Caki2 (cell line): ENCODE measurements around the gene OSBP2. TPM values are rescaled to one million over a fixed set of nuclear protein-coding genes. Genes with fewer than 3 reads are reported as not detected.

Source experiments
- DNase-seq: peaks from one replicate; pipeline ENCODE4 v3.0.0-alpha.2; 2015; ENCODE audit warnings: low read depth
- in situ Hi-C: cut with HindIII; loops from 2 replicates; pipeline ENCODE4 v1.10.0; 2016; ENCODE audit warnings: low sequenced_read_pairs, low pct_unique_long_range_greater_than_20kb, mixed read lengths
- total RNA-seq: library from RNA; depleted of rRNA; stranded (reverse); fragments of >200 nt; shearing (Covaris generic); gene quantifications from 2 replicates; pipeline ENCODE4 v1.2.3, GENCODE V29; 2014; ENCODE audit warnings: low replicate concordance

Gene OSBP2
- total RNA-seq, 1 experiment from 2014 or later: 2.1 TPM

GRCh38 chr22:30778261-30778660 is 83.6 kb downstream of the OSBP2 start:
- in situ Hi-C loops: no loop called here
- DNase-seq: no peak

DNA sequence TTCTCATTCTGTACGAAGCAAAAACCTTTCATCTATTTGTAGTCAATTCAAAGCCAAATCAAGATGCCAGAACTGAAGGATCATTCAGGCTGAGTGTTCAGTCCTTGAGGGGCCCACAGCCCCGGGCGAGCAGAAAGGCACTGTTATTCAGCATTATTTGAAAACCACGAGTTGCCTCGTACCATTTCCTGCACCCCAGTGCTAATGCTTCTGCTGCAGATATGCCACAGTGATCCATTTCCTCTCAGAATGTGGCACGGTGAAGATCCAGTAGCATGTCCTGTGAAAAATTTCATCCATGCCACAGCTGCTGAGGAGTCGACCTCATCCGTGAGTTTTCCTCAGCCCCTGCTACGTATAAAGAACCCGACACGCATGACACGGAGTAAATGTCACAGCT is 85.4 kb downstream of the OSBP2 start:
- no peak for DNase-seq
- in situ Hi-C loops: no loop called here

DNA sequence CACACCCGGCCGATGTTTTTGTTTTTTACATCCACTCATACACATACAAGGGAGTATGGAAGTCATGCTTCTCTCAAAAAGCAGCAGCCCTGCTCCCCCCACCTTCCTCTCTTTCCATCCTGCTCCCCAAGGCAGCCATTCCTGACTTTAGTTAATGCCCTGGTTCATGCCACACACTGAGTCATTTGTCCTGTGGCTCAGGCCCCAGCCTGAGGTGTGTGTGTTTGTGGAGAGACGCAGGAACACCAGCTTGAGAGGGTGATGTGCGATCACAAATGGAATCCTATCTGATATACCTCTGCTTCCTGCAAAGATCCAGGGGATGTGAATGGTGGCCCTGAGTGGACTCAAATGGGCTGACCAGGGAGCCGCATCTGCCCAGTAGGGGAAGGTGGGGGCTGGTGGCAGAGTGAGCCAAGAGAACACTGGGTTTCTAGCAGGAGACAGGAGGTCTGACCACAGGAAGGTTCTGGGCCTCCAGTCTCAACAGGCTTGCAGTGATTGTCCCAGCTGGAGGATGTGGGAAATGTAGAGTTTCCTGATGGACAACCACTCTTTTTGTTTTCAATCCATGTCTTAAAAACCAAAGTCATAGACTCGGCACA is 86.7 kb downstream of the OSBP2 start:
- DNase-seq: no peak
- in situ Hi-C loops: no loop called here

DNA sequence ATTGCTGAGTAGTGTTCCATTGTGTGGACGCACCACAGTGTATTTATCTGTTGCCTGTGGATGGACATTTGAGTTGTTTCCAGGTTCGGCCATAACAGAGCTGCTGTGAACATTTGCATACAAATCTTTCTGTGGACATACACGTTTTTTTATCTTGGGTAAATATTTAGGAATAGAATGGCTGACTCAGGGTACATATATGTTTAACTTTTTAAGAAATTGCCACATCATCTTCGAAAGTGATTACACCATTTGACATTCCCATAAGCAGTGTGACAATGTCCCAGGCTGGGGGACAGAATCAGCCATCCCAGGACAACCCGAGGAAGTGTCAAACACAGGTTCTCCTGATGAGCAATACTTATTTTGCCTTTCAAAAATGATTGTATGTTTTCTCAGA is 87.9 kb downstream of the OSBP2 start:
- DNase-seq: no peak

GRCh38 chr22:30783021-30783420 is 88.3 kb downstream of the OSBP2 start:
- DNase-seq: no peak
- in situ Hi-C loops: no loop called here

More for the DNA sequence above, 87.9 kb downstream of the OSBP2 start:
- in situ Hi-C loops: no loop called here

GRCh38 chr22:30785527-30785926 is 90.9 kb downstream of the OSBP2 start:
- in situ Hi-C loops: no loop called here
- no peak for DNase-seq

GRCh38 chr22:30790366-30790765 is 95.7 kb downstream of the OSBP2 start:
- no peak for DNase-seq
- in situ Hi-C loops: no loop called here

- in situ Hi-C loops: no loop called here
- no peak for DNase-seq
Observed at GRCh38 chr22:30792456-30792855, 97.8 kb downstream of the OSBP2 start.

DNA sequence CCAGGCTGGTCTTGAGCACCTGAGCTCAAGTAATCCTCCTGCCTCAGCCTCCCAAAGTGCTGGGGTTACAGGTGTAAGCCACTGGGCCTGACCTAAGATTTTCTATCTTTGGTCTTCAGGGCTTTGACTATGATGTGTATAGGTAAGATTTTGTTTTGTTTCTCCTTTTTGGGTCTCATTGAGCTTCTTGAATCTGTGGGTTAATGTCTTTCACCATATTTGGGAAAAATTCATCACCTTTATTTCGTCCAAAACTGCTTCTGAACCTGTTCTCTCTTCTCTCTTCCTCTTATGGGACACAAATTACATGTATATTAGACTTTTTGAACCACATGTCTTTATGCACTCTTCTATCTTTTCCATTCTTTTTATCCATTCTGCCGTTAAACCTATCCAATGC is 100.4 kb downstream of the OSBP2 start:
- DNase-seq: no peak
- in situ Hi-C loops: no loop called here

DNA sequence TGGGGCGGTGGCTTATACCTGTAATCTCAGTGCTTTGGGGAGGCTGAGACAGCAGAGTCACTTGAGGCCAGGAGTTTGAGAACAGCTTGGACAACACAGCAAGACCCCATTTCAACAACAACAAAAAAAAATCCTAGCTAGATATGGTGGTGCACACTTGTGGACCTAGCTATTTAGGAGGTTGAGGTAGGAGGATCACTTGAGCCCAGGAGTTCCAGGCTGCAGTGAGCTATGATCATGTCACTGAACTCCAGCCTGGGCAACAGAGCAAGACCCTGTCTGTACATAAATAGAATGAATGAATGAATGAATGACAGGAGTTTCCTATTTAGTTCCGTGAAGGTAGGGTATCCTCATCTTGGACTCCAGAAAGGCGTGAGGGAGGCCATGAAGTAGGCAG is 107.0 kb downstream of the OSBP2 start:
- no peak for DNase-seq
- in situ Hi-C loops: no loop called here

GRCh38 chr22:30802202-30803166 is 107.8 kb downstream of the OSBP2 start:
- in situ Hi-C loops: no loop called here
- DNase-seq: peak; percentile 96

GRCh38 chr22:30803679-30804078 is 109.0 kb downstream of the OSBP2 start:
- in situ Hi-C loops: no loop called here
- no peak for DNase-seq

DNA sequence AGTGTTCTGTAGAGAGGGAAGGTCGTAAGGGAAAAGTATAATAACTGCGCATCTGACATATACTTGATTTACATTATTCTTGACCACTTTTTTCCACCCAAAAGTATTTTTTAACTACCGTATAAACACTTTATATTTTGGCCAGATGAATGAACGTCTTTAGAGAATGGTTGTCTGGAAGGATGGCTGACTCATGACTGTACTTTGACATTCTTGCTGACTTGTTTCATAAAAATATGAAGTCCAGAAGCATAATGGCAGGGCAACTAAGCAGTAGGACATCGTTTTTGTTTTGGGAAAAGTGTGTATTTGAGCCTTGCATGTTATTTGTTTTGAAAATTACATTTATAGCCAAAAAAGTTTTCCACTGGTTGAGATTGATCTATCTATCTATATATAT is 110.0 kb downstream of the OSBP2 start:
- no peak for DNase-seq
- in situ Hi-C loops: no loop called here

DNA sequence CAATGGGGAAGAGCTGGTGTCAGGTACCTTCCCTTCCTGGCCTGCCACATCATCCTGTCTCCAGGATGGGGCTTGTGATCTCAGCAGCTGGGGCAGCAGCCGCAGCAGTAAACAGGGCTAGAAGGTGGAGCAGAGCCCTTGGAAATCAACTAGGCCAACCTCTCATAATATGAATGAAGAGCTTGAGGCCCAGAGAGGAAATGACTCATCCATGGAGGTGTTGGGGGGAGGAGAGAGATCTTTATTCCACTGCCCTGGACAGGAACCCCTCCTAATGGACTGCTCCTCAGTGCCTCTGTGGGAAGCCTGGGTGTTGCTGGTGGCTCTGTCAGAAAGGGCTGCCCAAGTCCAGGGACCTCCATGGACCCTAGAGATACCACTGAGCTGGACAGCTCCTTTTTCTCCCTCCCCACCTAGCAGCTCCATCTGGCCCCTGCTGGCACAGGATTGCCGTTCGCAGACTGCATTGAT is 111.8 kb downstream of the OSBP2 start:
- in situ Hi-C loops: no loop called here
- peak; percentile 61 for DNase-seq

DNA sequence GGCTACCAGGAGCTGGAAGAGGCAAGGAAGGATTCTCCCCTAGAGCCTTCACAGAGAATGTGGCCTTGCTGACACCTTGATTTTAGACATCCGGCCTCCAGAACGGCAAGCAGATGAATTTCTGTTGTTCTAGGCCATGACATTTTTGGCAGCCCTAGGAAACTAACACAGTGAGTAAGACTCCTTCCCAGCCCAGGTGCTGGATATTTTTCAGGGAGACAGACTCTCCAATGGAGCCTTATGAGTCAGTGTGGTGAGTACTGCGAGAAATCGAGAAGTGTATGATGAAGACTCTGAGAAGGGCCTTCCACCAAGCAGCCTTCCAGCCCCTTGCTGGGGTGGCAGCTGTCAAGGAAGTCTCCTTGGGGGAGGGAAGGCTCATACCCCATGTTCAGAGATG is 114.4 kb downstream of the OSBP2 start:
- DNase-seq: no peak
- in situ Hi-C loops: no loop called here

DNA sequence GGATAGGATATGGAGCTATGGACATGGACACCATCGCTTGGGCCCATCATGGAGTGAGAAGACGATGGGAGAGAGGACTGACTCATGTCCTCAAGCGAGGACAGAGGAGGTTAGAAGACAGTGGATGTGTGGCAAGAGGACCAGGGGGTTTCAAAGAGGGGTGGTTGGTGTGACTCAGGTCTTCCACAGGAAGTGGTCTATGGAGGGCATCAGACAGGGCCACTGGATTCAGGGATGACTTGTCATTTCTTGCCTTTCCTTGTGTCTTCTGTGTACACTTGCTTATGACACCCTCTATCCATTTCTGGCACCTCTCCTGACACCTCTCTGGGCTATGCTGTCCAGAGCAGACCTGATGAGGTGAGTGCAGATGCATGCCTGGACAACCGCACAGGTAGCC is 115.4 kb downstream of the OSBP2 start:
- in situ Hi-C loops: no loop called here
- no peak for DNase-seq

DNA sequence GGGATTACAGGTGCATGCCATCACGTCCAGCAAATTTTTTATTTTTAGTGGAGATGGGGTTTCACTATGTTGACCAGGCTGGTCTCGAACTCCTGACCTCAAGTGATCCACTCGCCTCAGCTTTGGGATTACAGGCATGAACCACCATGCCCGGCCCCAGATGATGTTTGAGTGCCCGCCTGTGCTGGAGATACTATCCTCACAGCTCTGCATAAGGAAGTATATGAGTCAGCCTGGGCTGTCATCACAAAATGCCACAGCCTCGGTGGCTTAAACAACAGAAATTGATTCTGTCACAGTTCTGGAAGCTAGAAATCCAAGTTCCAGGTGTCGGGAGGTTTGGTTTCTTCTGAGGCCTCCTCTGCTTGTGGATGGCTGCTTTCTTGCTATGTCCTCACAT is 119.3 kb downstream of the OSBP2 start:
- DNase-seq: no peak

GRCh38 chr22:30816413-30816812 is 121.7 kb downstream of the OSBP2 start:
- in situ Hi-C loops: no loop called here
- no peak for DNase-seq

More for the DNA sequence above, 119.3 kb downstream of the OSBP2 start:
- in situ Hi-C loops: no loop called here

GRCh38 chr22:30821381-30821780 is 126.7 kb downstream of the OSBP2 start:
- DNase-seq: no peak
- in situ Hi-C loops: no loop called here

DNA sequence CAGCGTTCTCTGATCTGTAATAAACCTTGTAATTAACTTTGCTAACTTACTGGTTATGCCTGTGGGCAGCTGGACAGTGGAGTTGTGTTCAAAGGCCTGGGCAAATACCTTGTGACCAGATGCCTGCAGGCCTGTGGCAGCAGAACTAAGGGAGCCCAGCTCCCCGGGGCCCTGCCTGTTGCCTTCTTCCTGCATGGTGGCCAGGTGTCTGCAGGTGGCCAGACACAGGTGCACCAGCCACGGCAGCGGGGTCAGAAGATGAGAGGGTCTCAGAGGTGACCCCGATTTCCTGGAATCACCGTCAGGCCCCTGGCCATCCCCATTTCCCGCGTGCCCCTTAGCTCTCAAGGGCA is 127.2 kb downstream of the OSBP2 start:
- in situ Hi-C loops: no loop called here
- no peak for DNase-seq
